ENCODE measurements around the gene SGMS2. TPM values are rescaled to one million over a fixed set of nuclear protein-coding genes. Genes with fewer than 3 reads are reported as not detected.

The SGMS2 gene
- total and polyA plus RNA-seq, 10 of the 15 experiments (the other 5 are each of a cell fraction or from before 2014, with no cell fraction given), result under 0.01 to 3.2 (median 0.17) TPM; not detected in 4

Small RNAs within 50 kb of the gene (small RNA-seq; reads per million reads assigned to genes)
- not detected for gene RNU6-733P

Other genes with a start within 250 kb of the SGMS2 start
- gene PAPSS1, start 104.7 kb upstream of the SGMS2 start, total RNA-seq (2014; rRNA removed), result 22.6 and 25.9 TPM in 2 replicates
- gene PAPSS1, start 104.7 kb upstream of the SGMS2 start, total RNA-seq (2014; rRNA removed; fragmentation: Illumina TruSeq; extraction: Trizol), result 28.3 and 31.0 TPM in 2 replicates
- gene PAPSS1, start 104.7 kb upstream of the SGMS2 start, total RNA-seq (2021), result 28.0 and 30.9 TPM in 2 replicates
- 73.0 and 81.8 TPM in 2 replicates for gene PAPSS1, start 104.7 kb upstream of the SGMS2 start, polyA plus RNA-seq (2011; rRNA removed)
- 30.3 and 34.5 TPM in 2 replicates for gene PAPSS1, start 104.7 kb upstream of the SGMS2 start, polyA plus RNA-seq (2014; fragmentation: Illumina TruSeq; extraction: Trizol)
- gene PAPSS1, start 104.7 kb upstream of the SGMS2 start, polyA plus RNA-seq (2014; fragmentation: Nextera tagmentation; extraction: Ambion mirVana), result 10 to 100 TPM; 29.8 to 35.9 TPM
- 22.8 and 27.3 TPM in 2 replicates for gene PAPSS1, start 104.7 kb upstream of the SGMS2 start, polyA plus RNA-seq (2014; rRNA removed)
- 10 to 100 TPM; 35.7 to 39.7 TPM for gene PAPSS1, start 104.7 kb upstream of the SGMS2 start, polyA plus RNA-seq (2016; fragmentation: Nextera tagmentation; extraction: Ambion mirVana)
- gene CYP2U1, start 106.6 kb downstream of the SGMS2 start, total RNA-seq (2014; rRNA removed), result 3.4 and 3.9 TPM in 2 replicates
- 3.2 and 3.6 TPM in 2 replicates for gene CYP2U1, start 106.6 kb downstream of the SGMS2 start, total RNA-seq (2014; rRNA removed; fragmentation: Illumina TruSeq; extraction: Trizol)
- gene CYP2U1, start 106.6 kb downstream of the SGMS2 start, total RNA-seq (2021), result 3.1 and 3.2 TPM in 2 replicates
- gene CYP2U1, start 106.6 kb downstream of the SGMS2 start, polyA plus RNA-seq (2011; rRNA removed), result 0.35 and 0.41 TPM in 2 replicates
- gene CYP2U1, start 106.6 kb downstream of the SGMS2 start, polyA plus RNA-seq (2014; fragmentation: Illumina TruSeq; extraction: Trizol), result 2.8 and 3.8 TPM in 2 replicates
- 1 to 10 TPM; 1.3 to 1.4 TPM for gene CYP2U1, start 106.6 kb downstream of the SGMS2 start, polyA plus RNA-seq (2014; fragmentation: Nextera tagmentation; extraction: Ambion mirVana)
- 1.7 and 2.4 TPM in 2 replicates for gene CYP2U1, start 106.6 kb downstream of the SGMS2 start, polyA plus RNA-seq (2014; rRNA removed)
- gene CYP2U1, start 106.6 kb downstream of the SGMS2 start, polyA plus RNA-seq (2016; fragmentation: Nextera tagmentation; extraction: Ambion mirVana), result 1 to 10 TPM; 3.0 to 3.2 TPM
- gene HADH, start 165.0 kb downstream of the SGMS2 start, total RNA-seq (2014; rRNA removed), result 20.3 TPM in 2 replicates
- gene HADH, start 165.0 kb downstream of the SGMS2 start, total RNA-seq (2014; rRNA removed; fragmentation: Illumina TruSeq; extraction: Trizol), result 30.5 and 32.5 TPM in 2 replicates
- 52.2 and 55.4 TPM in 2 replicates for gene HADH, start 165.0 kb downstream of the SGMS2 start, total RNA-seq (2021)
- 83.6 and 86.7 TPM in 2 replicates for gene HADH, start 165.0 kb downstream of the SGMS2 start, polyA plus RNA-seq (2011; rRNA removed)
- 76.9 and 99.1 TPM in 2 replicates for gene HADH, start 165.0 kb downstream of the SGMS2 start, polyA plus RNA-seq (2014; fragmentation: Illumina TruSeq; extraction: Trizol)
- gene HADH, start 165.0 kb downstream of the SGMS2 start, polyA plus RNA-seq (2014; fragmentation: Nextera tagmentation; extraction: Ambion mirVana), result 10 to 100 TPM; 76.3 to 97.9 TPM
- gene HADH, start 165.0 kb downstream of the SGMS2 start, polyA plus RNA-seq (2014; rRNA removed), result 39.4 and 46.5 TPM in 2 replicates
- 10 to 100 TPM; 86.0 to 87.1 TPM for gene HADH, start 165.0 kb downstream of the SGMS2 start, polyA plus RNA-seq (2016; fragmentation: Nextera tagmentation; extraction: Ambion mirVana)